ENCODE data around the gene UCHL5.

UCHL5 gene

GRCh38 chr1:192976576-192976975 is 82.6 kb downstream of the UCHL5 start:
- no peak overlapping the region for H3K4me3 ChIP-seq (ENCODE audit: low read depth, low read length)
- TF ChIP-seq CTCF (IDR thresholded peaks at IDR 0.05; ENCODE audit: low read depth, low read length, missing control alignments): no peak
- in situ Hi-C loops (cut with HindIII; ENCODE audit: low sequenced_read_pairs): no loop called here
- DNase-seq (ENCODE audit: low read depth): no peak

GRCh38 chr1:192974701-192975100 is 84.5 kb downstream of the UCHL5 start:
- no peak for DNase-seq (ENCODE audit: low read depth)
- no peak for TF ChIP-seq CTCF (IDR thresholded peaks at IDR 0.05; ENCODE audit: low read depth, low read length, missing control alignments)
- no peak overlapping the region for H3K4me3 ChIP-seq (ENCODE audit: low read depth, low read length)
- in situ Hi-C loops (cut with HindIII; ENCODE audit: low sequenced_read_pairs): no loop called here

GRCh38 chr1:192973988-192974387 is 85.2 kb downstream of the UCHL5 start:
- no peak for DNase-seq (ENCODE audit: low read depth)
- in situ Hi-C loops (cut with HindIII; ENCODE audit: low sequenced_read_pairs): no loop called here
- no peak overlapping the region for H3K4me3 ChIP-seq (ENCODE audit: low read depth, low read length)
- no peak for TF ChIP-seq CTCF (IDR thresholded peaks at IDR 0.05; ENCODE audit: low read depth, low read length, missing control alignments)

- no peak for TF ChIP-seq CTCF (IDR thresholded peaks at IDR 0.05; ENCODE audit: low read depth, low read length, missing control alignments)
- DNase-seq (ENCODE audit: low read depth): no peak
- H3K4me3 ChIP-seq (ENCODE audit: low read depth, low read length): no peak overlapping the region
- in situ Hi-C loops (cut with HindIII; ENCODE audit: low sequenced_read_pairs): no loop called here
Measured at GRCh38 chr1:192973202-192973601, 86.0 kb downstream of the UCHL5 start.

- H3K4me3 ChIP-seq (ENCODE audit: low read depth, low read length): no peak overlapping the region
- in situ Hi-C loops (cut with HindIII; ENCODE audit: low sequenced_read_pairs): no loop called here
- no peak for DNase-seq (ENCODE audit: low read depth)
- no peak for TF ChIP-seq CTCF (IDR thresholded peaks at IDR 0.05; ENCODE audit: low read depth, low read length, missing control alignments)
Measured at GRCh38 chr1:192969091-192969490, 90.1 kb downstream of the UCHL5 start.

DNA sequence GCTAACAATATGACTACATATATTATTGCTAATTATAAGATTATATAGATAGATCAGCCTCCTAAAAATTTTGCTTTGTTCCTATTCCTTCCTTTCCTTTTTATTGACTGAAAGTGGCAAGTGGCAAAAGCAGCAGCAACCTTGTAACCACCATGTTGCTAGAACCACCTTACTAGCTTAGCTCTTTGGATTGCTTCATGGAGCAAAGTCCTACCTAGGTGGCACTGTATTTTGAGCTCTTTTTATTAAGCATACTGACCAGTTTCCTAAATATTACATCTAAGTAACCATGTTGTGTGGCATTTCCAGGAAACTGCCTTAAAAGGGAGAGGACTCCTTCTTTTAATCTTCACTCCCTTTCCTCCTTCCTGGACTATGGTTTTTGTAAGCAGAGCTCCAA is 90.8 kb downstream of the UCHL5 start:
- TF ChIP-seq CTCF (IDR thresholded peaks at IDR 0.05; ENCODE audit: low read depth, low read length, missing control alignments): no peak
- no peak for DNase-seq (ENCODE audit: low read depth)
- no peak overlapping the region for H3K4me3 ChIP-seq (ENCODE audit: low read depth, low read length)
- in situ Hi-C loops (cut with HindIII; ENCODE audit: low sequenced_read_pairs): no loop called here

- no peak for DNase-seq (ENCODE audit: low read depth)
- H3K4me3 ChIP-seq (ENCODE audit: low read depth, low read length): no peak overlapping the region
- in situ Hi-C loops (cut with HindIII; ENCODE audit: low sequenced_read_pairs): no loop called here
- TF ChIP-seq CTCF (IDR thresholded peaks at IDR 0.05; ENCODE audit: low read depth, low read length, missing control alignments): no peak
Measured at GRCh38 chr1:192967901-192968300, 91.3 kb downstream of the UCHL5 start.
